ENCODE data around the gene ATG9B. TPM values are rescaled to one million over a fixed set of nuclear protein-coding genes. Genes with fewer than 3 reads are reported as not detected.
A peak's percentile ranks its signal among the peaks of the same experiment; 100 is the strongest.

ATG9B gene
- total and polyA plus RNA-seq, 2 of the 13 experiments (the other 11 are each of a cell fraction or from before 2014, with no cell fraction given): 0.24 TPM; not detected in 1

- no peak for TF ChIP-seq SKIL (CRISPR knock-in tag; IDR thresholded peaks at IDR 0.05; ENCODE audit: borderline replicate concordance)
- TF ChIP-seq TRIM22 (IDR thresholded peaks at IDR 0.05): no peak
- 0 out of 2 replicates have a peak, but pooled peaks have one; percentile 14 for TF ChIP-seq ZBTB4 (CRISPR knock-in tag; IDR thresholded peaks at IDR 0.05; ENCODE audit: borderline replicate concordance)
- 0 out of 2 replicates have a peak, but pooled peaks have one; percentile 1 for TF ChIP-seq STAT6 (CRISPR knock-in tag; IDR thresholded peaks at IDR 0.05; ENCODE audit: borderline replicate concordance)
- TF ChIP-seq MBNL3 (CRISPR knock-in tag; conservative IDR thresholded peaks at IDR 0.05): no peak
- no peak for TF ChIP-seq ZNF570 (CRISPR knock-in tag; IDR thresholded peaks at IDR 0.05; ENCODE audit: borderline replicate concordance)
- no peak for TF ChIP-seq TEF (CRISPR knock-in tag; IDR thresholded peaks at IDR 0.05)
- no peak for TF ChIP-seq GATAD1 (CRISPR knock-in tag; IDR thresholded peaks at IDR 0.05)
- 0 out of 2 replicates have a peak, but pooled peaks have one; percentile 3 for TF ChIP-seq REPIN1 (CRISPR knock-in tag; IDR thresholded peaks at IDR 0.05; ENCODE audit: borderline replicate concordance, low read depth)
- no peak for TF ChIP-seq ZSCAN21 (CRISPR knock-in tag; IDR thresholded peaks at IDR 0.05; ENCODE audit: borderline replicate concordance)
- no peak for TF ChIP-seq CEBPG (CRISPR knock-in tag; IDR thresholded peaks at IDR 0.05)
- peak; percentile 61; the same call in 1 of the 2 replicates for TF ChIP-seq ZMYM2 (CRISPR knock-in tag; IDR thresholded peaks at IDR 0.05)
- peak; percentile 2; the same call in 1 of the 2 replicates for TF ChIP-seq KDM5B (CRISPR knock-in tag; IDR thresholded peaks at IDR 0.05; ENCODE audit: borderline replicate concordance)
- no peak for TF ChIP-seq TOPORS (CRISPR knock-in tag; IDR thresholded peaks at IDR 0.05)
- TF ChIP-seq ATF4 (CRISPR knock-in tag; IDR thresholded peaks at IDR 0.05): peak in 1 of 2 experiments; percentile 3; a peak in 1 of 4 replicates
- TF ChIP-seq ZEB1 (IDR thresholded peaks at IDR 0.05; ENCODE audit: insufficient replicate concordance, low read depth): peak; percentile 19
- TF ChIP-seq MED1 (CRISPR knock-in tag; IDR thresholded peaks at IDR 0.05): no peak
- no peak for TF ChIP-seq ZNF775 (CRISPR knock-in tag; IDR thresholded peaks at IDR 0.05; ENCODE audit: borderline replicate concordance)
Observed at GRCh38 chr7:151028948-151029501, 4.7 kb upstream of the ATG9B start (continued).
